GM19372 (cell line): Measurements from ENCODE around the gene SLC6A3.

ENCODE experiments used
- ATAC-seq: cut with Tn5 transposase; IDR thresholded peaks from one replicate; pipeline ENCODE4 v1.9.1; 2021; ENCODE audit warnings: mild to moderate bottlenecking, low read depth, moderate library complexity; ENCODE audit not compliant: unreplicated experiment

SLC6A3 gene

GRCh38 chr5:1443171-1443570, 2.1 kb downstream of the SLC6A3 start:
- ATAC-seq: no peak

- no peak for ATAC-seq
These were observed 2.8 kb downstream of the SLC6A3 start for GRCh38 chr5:1442222-1443145.

- no peak for ATAC-seq
These were observed 3.9 kb downstream of the SLC6A3 start for GRCh38 chr5:1441166-1441865.

- no peak for ATAC-seq
These were observed 5.1 kb downstream of the SLC6A3 start for GRCh38 chr5:1440098-1440493.

- no peak for ATAC-seq
These were observed 5.7 kb downstream of the SLC6A3 start for GRCh38 chr5:1439388-1440097.

GRCh38 chr5:1438871-1439270, 6.4 kb downstream of the SLC6A3 start:
- no peak for ATAC-seq

GRCh38 chr5:1437876-1438559, 7.2 kb downstream of the SLC6A3 start:
- no peak for ATAC-seq

GRCh38 chr5:1437226-1437829, 7.9 kb downstream of the SLC6A3 start:
- no peak for ATAC-seq

GRCh38 chr5:1436681-1437080, 8.6 kb downstream of the SLC6A3 start:
- no peak for ATAC-seq

- no peak for ATAC-seq
These were observed 9.2 kb downstream of the SLC6A3 start for GRCh38 chr5:1436036-1436435.

GRCh38 chr5:1435369-1435768, 9.9 kb downstream of the SLC6A3 start:
- ATAC-seq: no peak

GRCh38 chr5:1432296-1432695, 12.9 kb downstream of the SLC6A3 start:
- ATAC-seq: no peak

- no peak for ATAC-seq
These were observed 13.3 kb downstream of the SLC6A3 start for GRCh38 chr5:1431896-1432295.

GRCh38 chr5:1431021-1431811, 14.0 kb downstream of the SLC6A3 start:
- no peak for ATAC-seq

- no peak for ATAC-seq
These were observed 15.0 kb downstream of the SLC6A3 start for GRCh38 chr5:1430121-1430795.

- no peak for ATAC-seq
These were observed 15.7 kb downstream of the SLC6A3 start for GRCh38 chr5:1429496-1429895.

GRCh38 chr5:1429066-1429465, 16.2 kb downstream of the SLC6A3 start:
- no peak for ATAC-seq

- no peak for ATAC-seq
These were observed 17.1 kb downstream of the SLC6A3 start for GRCh38 chr5:1428107-1428506.

- no peak for ATAC-seq
These were observed 20.5 kb downstream of the SLC6A3 start for GRCh38 chr5:1424716-1425115.
